Activated CD4-positive, alpha-beta T cell treated with anti-CD3 and anti-CD28 coated beads for 36 hours (primary cell): ENCODE measurements around the gene COG7. TPM values are rescaled to one million over a fixed set of nuclear protein-coding genes. Genes with fewer than 3 reads are reported as not detected.
"Not testable (repeated sequence)": the region's sequence is repeated elsewhere in the genome, so short reads cannot be mapped to it uniquely, and the experiment has no call there.

Source experiments
- ATAC-seq: fragments of 200-7000 bp; cut with Tn5 transposase; one replicate; pipeline ENCODE4 v1.10.0; 2021; ENCODE audit warnings: mild to moderate bottlenecking, moderate library complexity
- CTCF ChIA-PET: fragments of 350-600 bp; sonication (Branson Sonifier 250); formaldehyde crosslinking; loops from one replicate; lab custom pipeline; 2021; ENCODE audit warnings: antibody characterized with exemption; lab: Charles Lee
- POLR2A ChIA-PET: fragments of 350-600 bp; sonication (Branson Sonifier 250); formaldehyde crosslinking; loops from one replicate; lab custom pipeline; 2021; ENCODE audit warnings: antibody characterized with exemption, inconsistent platforms; lab: Charles Lee
- DNase-seq: peaks from one replicate; pipeline ENCODE4 v3.0.0-alpha.2; 2020
- H3K27ac Mint-ChIP-seq: one replicate; pipeline ENCODE4 v1.8.0; 2021; ENCODE audit warnings: mixed read lengths
- H3K27me3 Mint-ChIP-seq: one replicate; pipeline ENCODE4 v1.8.0; 2021; ENCODE audit warnings: mixed read lengths
- H3K36me3 Mint-ChIP-seq: one replicate; pipeline ENCODE4 v1.8.0; 2021; ENCODE audit warnings: low read depth, mixed read lengths
- H3K4me1 Mint-ChIP-seq: one replicate; pipeline ENCODE4 v1.8.0; 2021; ENCODE audit warnings: mixed read lengths
- H3K4me3 Mint-ChIP-seq: one replicate; pipeline ENCODE4 v1.8.0; 2021; ENCODE audit warnings: mild to moderate bottlenecking, moderate library complexity, mixed read lengths
- H3K9me3 Mint-ChIP-seq: one replicate; pipeline ENCODE4 v1.8.0; 2021; ENCODE audit warnings: low read depth, mixed read lengths
- intact Hi-C, 2 experiments: fragments of 100-400 bp; cut with DNase I in 1 of 2; cut with micrococcal nuclease in 1 of 2; formaldehyde crosslinking; loops; one replicate each; pipeline versions ENCODE4 v1.14.2 to v1.15.1; 2022 to 2024; cut with DNase I, micrococcal nuclease
- total RNA-seq, 2 experiments: library from RNA; stranded (reverse); gene quantifications; one replicate each; pipeline ENCODE4 v1.2.3, GENCODE V29; 2021

Gene COG7
- total RNA-seq, 2 experiments from 2014 or later: 18.1 to 19.9 TPM

GRCh38 chr16:23368469-23368868 lies 84.5 kb downstream of the COG7 start:
- intact Hi-C loops: no loop called here
- ATAC-seq (peak; percentile 51), DNase-seq (no peak)
- H3K27ac Mint-ChIP-seq: no peak overlapping the region
- H3K4me3 Mint-ChIP-seq: no peak overlapping the region
- H3K9me3 Mint-ChIP-seq: no peaks in the 10 kb centered on the region
- no peaks in the 10 kb centered on the region for H3K36me3 Mint-ChIP-seq
- ChIA-PET POLR2A (no interaction called here), CTCF (interaction anchor here (1.6 kb wide), 1 partner anchor 65 kb away, joined by 5 read pairs; no protein-coding TSS in a partner anchor)
- H3K4me1 Mint-ChIP-seq: peaks cover 10% of the 10 kb centered on the region
- peaks cover 7% of the 10 kb centered on the region for H3K27me3 Mint-ChIP-seq

DNA sequence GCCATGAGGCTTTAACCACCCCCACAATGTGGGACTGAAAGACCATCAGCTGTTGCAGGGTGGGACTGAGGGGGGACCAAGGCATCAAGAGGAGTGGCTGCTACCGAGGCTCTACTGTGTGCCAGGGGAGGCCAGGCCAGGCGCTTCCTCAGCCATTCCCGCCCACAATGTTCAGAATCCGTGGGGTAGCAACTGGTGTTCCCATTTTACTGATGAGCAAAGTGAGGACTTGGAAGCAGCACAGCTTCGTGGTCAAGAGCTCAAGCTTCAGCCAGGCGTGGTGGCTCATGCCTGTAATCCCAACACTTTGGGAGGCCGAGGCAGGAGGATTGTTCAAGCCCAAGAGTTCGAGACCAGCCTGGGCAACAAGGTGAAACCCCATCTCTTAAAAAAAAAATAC lies 85.0 kb downstream of the COG7 start:
- Mint-ChIP-seq H3K9me3 (no peaks in the 10 kb centered on the region), H3K27ac (no peak overlapping the region), H3K36me3 (no peaks in the 10 kb centered on the region), H3K4me3 (no peak overlapping the region), H3K27me3 (peaks cover 6% of the 10 kb centered on the region), H3K4me1 (peaks cover 10% of the 10 kb centered on the region)
- intact Hi-C loops: no loop called here
- no peak for DNase-seq
- ChIA-PET POLR2A (no interaction called here), CTCF (interaction anchor here (1.6 kb wide), 1 partner anchor 66 kb away, joined by 5 read pairs; no protein-coding TSS in a partner anchor)
- ATAC-seq: no peak

DNA sequence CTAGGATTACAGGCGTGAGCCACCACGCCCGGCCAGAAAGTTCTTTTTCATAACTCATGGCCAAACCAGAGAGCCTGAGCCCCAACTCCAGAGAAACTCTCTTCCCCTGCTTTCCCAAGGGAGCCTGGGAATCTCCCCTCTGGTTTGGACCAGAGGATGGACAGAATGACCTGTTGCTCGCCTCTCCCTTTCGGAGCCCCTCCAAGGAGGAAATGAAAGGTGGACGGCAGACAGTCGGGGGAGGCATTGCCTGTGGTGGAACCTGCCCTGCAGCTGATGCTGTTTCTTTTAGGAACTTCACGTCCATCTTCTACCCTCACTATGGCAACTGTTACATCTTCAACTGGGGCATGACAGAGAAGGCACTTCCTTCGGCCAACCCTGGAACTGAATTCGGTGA lies 85.4 kb downstream of the COG7 start:
- intact Hi-C loops: no loop called here
- POLR2A ChIA-PET: no interaction called here
- Mint-ChIP-seq H3K4me1 (peaks cover 10% of the 10 kb centered on the region), H3K27me3 (peaks cover 8% of the 10 kb centered on the region), H3K36me3 (no peaks in the 10 kb centered on the region), H3K9me3 (no peaks in the 10 kb centered on the region), H3K27ac (no peak overlapping the region), H3K4me3 (no peak overlapping the region)
- DNase-seq (no peak), ATAC-seq (no peak)
- CTCF ChIA-PET: interaction anchor here (1.6 kb wide), 1 partner anchor 66 kb away, joined by 5 read pairs; no protein-coding TSS in a partner anchor

- H3K36me3 Mint-ChIP-seq, DNase-seq: not testable (repeated sequence)
Measured at GRCh38 chr16:23366341-23366740, 86.6 kb downstream of the COG7 start.

GRCh38 chr16:23365602-23366240 lies 87.3 kb downstream of the COG7 start:
- ChIA-PET POLR2A (no interaction called here), CTCF (interaction anchor here (1.2 to 1.6 kb wide), 2 partner anchors 13 to 70 kb away, joined by 3 to 4 read pairs; no protein-coding TSS in a partner anchor)
- no peaks in the 10 kb centered on the region for H3K9me3 Mint-ChIP-seq
- H3K4me1 Mint-ChIP-seq: peaks cover 10% of the 10 kb centered on the region
- no peak overlapping the region for H3K27ac Mint-ChIP-seq
- H3K4me3 Mint-ChIP-seq: no peak overlapping the region
- intact Hi-C loops: no loop called here
- DNase-seq: peak; percentile 29
- ATAC-seq: peak; percentile 64
- no peaks in the 10 kb centered on the region for H3K36me3 Mint-ChIP-seq
- H3K27me3 Mint-ChIP-seq: peaks cover 8% of the 10 kb centered on the region

More at GRCh38 chr16:23366341-23366740, 86.6 kb downstream of the COG7 start:
- intact Hi-C loops, H3K9me3 Mint-ChIP-seq, H3K4me3 Mint-ChIP-seq, POLR2A ChIA-PET, H3K27ac Mint-ChIP-seq, H3K27me3 Mint-ChIP-seq, H3K4me1 Mint-ChIP-seq, ATAC-seq: not testable (repeated sequence)
- CTCF ChIA-PET: interaction anchor here (1.2 to 1.6 kb wide), 2 partner anchors 13 to 70 kb away, joined by 3 to 4 read pairs; no protein-coding TSS in a partner anchor

- Mint-ChIP-seq H3K4me3 (no peak overlapping the region), H3K4me1 (peaks cover 10% of the 10 kb centered on the region), H3K9me3 (no peaks in the 10 kb centered on the region), H3K36me3 (no peaks in the 10 kb centered on the region), H3K27ac (no peak overlapping the region), H3K27me3 (peaks cover 3% of the 10 kb centered on the region)
- DNase-seq: no peak
- POLR2A ChIA-PET: no interaction called here
- CTCF ChIA-PET: interaction anchor here (0.8 kb wide), 1 partner anchor 73 kb away, joined by 3 read pairs; no protein-coding TSS in a partner anchor
- intact Hi-C loops: no loop called here
- no peak for ATAC-seq
Measured at GRCh38 chr16:23362460-23363317, 90.3 kb downstream of the COG7 start.

GRCh38 chr16:23359092-23359760 lies 93.8 kb downstream of the COG7 start:
- Mint-ChIP-seq H3K36me3 (no peaks in the 10 kb centered on the region), H3K4me3 (no peak overlapping the region), H3K9me3 (no peaks in the 10 kb centered on the region), H3K4me1 (no peaks in the 10 kb centered on the region), H3K27me3 (peaks cover 6% of the 10 kb centered on the region), H3K27ac (no peak overlapping the region)
- POLR2A ChIA-PET: no interaction called here
- ATAC-seq (no peak), DNase-seq (no peak)
- CTCF ChIA-PET: interaction anchor here (0.6 kb wide), 1 partner anchor 668 kb away, joined by 3 read pairs; no protein-coding TSS in a partner anchor
- intact Hi-C loops: no loop called here

- ChIA-PET CTCF (interaction anchor here (0.9 kb wide), 1 partner anchor 13 kb away, joined by 3 read pairs; no protein-coding TSS in a partner anchor), POLR2A (no interaction called here)
- H3K4me1 Mint-ChIP-seq: no peaks in the 10 kb centered on the region
- no peak overlapping the region for H3K4me3 Mint-ChIP-seq
- no peak overlapping the region for H3K27ac Mint-ChIP-seq
- no peak for ATAC-seq
- H3K9me3 Mint-ChIP-seq: no peaks in the 10 kb centered on the region
- intact Hi-C loops: no loop called here
- H3K27me3 Mint-ChIP-seq: peaks cover 3% of the 10 kb centered on the region
- H3K36me3 Mint-ChIP-seq: no peaks in the 10 kb centered on the region
- DNase-seq: no peak
Measured at GRCh38 chr16:23357761-23358290, 95.2 kb downstream of the COG7 start.

- ATAC-seq (no peak), DNase-seq (no peak)
- Mint-ChIP-seq H3K4me3 (no peak overlapping the region), H3K9me3 (no peaks in the 10 kb centered on the region), H3K27me3 (peaks cover 5% of the 10 kb centered on the region), H3K4me1 (no peaks in the 10 kb centered on the region), H3K27ac (no peak overlapping the region), H3K36me3 (no peaks in the 10 kb centered on the region)
- intact Hi-C loops: no loop called here
- ChIA-PET CTCF (no interaction called here), POLR2A (no interaction called here)
Measured at GRCh38 chr16:23356941-23357340, 96.0 kb downstream of the COG7 start.

DNA sequence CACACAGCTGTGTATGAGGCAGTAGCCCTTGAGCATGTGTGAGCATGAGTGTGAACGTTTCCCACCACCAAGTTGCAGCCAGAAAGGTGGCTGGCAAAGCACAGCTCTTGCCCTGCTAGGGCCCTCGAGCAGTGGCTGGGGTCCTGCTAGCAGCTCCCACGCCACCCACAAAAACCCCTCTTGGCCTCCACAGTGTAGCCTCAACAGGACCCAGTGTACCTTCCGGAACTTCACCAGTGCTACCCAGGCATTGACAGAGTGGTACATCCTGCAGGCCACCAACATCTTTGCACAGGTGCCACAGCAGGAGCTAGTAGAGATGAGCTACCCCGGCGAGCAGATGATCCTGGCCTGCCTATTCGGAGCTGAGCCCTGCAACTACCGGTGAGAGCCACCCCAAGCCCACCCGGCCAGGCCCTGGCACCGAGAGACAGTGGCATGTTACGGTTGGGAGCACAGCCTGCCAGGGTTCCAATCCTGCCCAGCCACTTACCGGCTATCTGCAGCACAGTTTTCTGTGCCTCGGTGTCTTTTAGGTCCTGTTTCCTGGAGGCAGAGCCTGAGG lies 97.8 kb downstream of the COG7 start:
- Mint-ChIP-seq H3K9me3 (no peaks in the 10 kb centered on the region), H3K4me1 (no peaks in the 10 kb centered on the region), H3K4me3 (no peak overlapping the region), H3K27me3 (peaks cover 10% of the 10 kb centered on the region), H3K36me3 (no peaks in the 10 kb centered on the region), H3K27ac (no peak overlapping the region)
- ChIA-PET POLR2A (no interaction called here), CTCF (no interaction called here)
- intact Hi-C loops: no loop called here
- DNase-seq: no peak
- no peak for ATAC-seq

DNA sequence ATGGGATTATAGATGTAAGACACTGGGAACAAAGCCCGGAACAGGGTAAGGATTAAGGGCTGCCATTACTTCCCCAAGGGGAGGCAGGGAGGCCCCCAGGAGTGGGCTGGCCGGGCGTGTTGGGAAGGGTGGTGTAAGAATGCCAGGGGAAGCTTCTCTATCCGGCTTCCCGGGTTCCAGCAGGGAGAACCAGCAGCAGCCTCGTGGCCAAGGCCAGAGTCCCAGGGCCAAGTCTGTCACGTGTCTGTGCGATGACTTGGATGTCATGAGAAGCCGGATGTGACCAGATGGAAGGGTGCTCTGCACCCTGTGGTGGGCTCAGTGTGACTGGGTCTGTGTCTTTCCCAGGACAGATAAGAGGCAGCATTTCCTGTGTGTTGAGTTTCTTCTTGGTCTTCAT lies 98.7 kb downstream of the COG7 start:
- CTCF ChIA-PET: interaction anchor here (1.3 kb wide), 1 partner anchor 16 kb away, joined by 3 read pairs; no protein-coding TSS in a partner anchor
- POLR2A ChIA-PET: no interaction called here
- H3K4me1 Mint-ChIP-seq: no peaks in the 10 kb centered on the region
- H3K9me3 Mint-ChIP-seq: no peaks in the 10 kb centered on the region
- H3K36me3 Mint-ChIP-seq: no peaks in the 10 kb centered on the region
- intact Hi-C loops: no loop called here
- ATAC-seq (no peak), DNase-seq (no peak)
- H3K27me3 Mint-ChIP-seq: peaks cover 14% of the 10 kb centered on the region
- H3K27ac Mint-ChIP-seq: no peak overlapping the region
- H3K4me3 Mint-ChIP-seq: no peak overlapping the region
